ENCODE measurements around the gene MPZL1. TPM values are rescaled to one million over a fixed set of nuclear protein-coding genes. Genes with fewer than 3 reads are reported as not detected.
A peak's percentile ranks its signal among the peaks of the same experiment; 100 is the strongest.

The MPZL1 gene
- total RNA-seq (2022) (273 and 280 TPM in 2 replicates), Bru-seq, nascent RNA (percentile 97 among the genes with signal in this experiment), BruChase-seq, experiment 1, labeled RNA remaining after a 2-hour chase (percentile 97 among the genes with signal in this experiment), BruChase-seq, experiment 2, labeled RNA remaining after a 6-hour chase (percentile 97 among the genes with signal in this experiment)
- long read RNA-seq, full-length matches to known transcripts: 532 of 615 reads
- long read RNA-seq, partial matches to known transcripts: 40 of 615 reads
- long read RNA-seq, other reads (novel, unspliced or antisense): 43 of 615 reads

- no peaks in the 10 kb centered on the region; the same call in 1 of the 2 replicates for H3K36me3 ChIP-seq (ENCODE audit: control insufficient read depth, insufficient read depth, low read length)
- Mint-ChIP-seq H3K36me3 (ENCODE audit: insufficient read depth, unreplicated experiment) (peaks cover 37% of the 10 kb centered on the region), H3K4me1 (ENCODE audit: low read depth, unreplicated experiment) (peaks cover 55% of the 10 kb centered on the region), H3K27me3 (ENCODE audit: insufficient read depth, unreplicated experiment) (no peaks in the 10 kb centered on the region), H3K9me3 (ENCODE audit: unreplicated experiment) (no peaks in the 10 kb centered on the region), H3K4me3 (ENCODE audit: unreplicated experiment) (peak within 1 kb of the TSS; percentile 67), H3K27ac (ENCODE audit: unreplicated experiment) (peak within 1 kb of the TSS; percentile 85)
- BruUV-seq (replicated peaks): no TSS peak
- no peaks in the 10 kb centered on the region for H3K27me3 ChIP-seq (replicated peaks; ENCODE audit: control insufficient read depth, insufficient read depth, low read length)
- H3K4me1 ChIP-seq: peaks cover 63% of the 10 kb centered on the region
- no peaks in the 10 kb centered on the region for H3K9me3 ChIP-seq
- ChIA-PET POLR2A (interaction anchor here (0.6 kb wide), 1 partner anchor 206 kb away, joined by 3 read pairs; no protein-coding TSS in a partner anchor), CTCF (no interaction called here)
- peak; percentile 96 to 98 for DNase-seq
- TF ChIP-seq, protein P1, sequence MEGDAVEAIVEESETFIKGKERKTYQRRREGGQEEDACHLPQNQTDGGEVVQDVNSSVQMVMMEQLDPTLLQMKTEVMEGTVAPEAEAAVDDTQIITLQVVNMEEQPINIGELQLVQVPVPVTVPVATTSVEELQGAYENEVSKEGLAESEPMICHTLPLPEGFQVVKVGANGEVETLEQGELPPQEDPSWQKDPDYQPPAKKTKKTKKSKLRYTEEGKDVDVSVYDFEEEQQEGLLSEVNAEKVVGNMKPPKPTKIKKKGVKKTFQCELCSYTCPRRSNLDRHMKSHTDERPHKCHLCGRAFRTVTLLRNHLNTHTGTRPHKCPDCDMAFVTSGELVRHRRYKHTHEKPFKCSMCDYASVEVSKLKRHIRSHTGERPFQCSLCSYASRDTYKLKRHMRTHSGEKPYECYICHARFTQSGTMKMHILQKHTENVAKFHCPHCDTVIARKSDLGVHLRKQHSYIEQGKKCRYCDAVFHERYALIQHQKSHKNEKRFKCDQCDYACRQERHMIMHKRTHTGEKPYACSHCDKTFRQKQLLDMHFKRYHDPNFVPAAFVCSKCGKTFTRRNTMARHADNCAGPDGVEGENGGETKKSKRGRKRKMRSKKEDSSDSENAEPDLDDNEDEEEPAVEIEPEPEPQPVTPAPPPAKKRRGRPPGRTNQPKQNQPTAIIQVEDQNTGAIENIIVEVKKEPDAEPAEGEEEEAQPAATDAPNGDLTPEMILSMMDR (IDR thresholded peaks at IDR 0.05; ENCODE audit: insufficient read depth in 1 of 2, low read depth in 1 of 2, low read length in 1 of 2, severe bottlenecking in 1 of 2, unreplicated experiment in 1 of 2): no peak
- peak within 1 kb of the TSS; percentile 81 for H3K4me3 ChIP-seq (ENCODE audit: low read depth, low read length)
- intact Hi-C loops (cut with micrococcal nuclease; ENCODE audit: unreplicated experiment): loop anchor here (1.0 to 5.0 kb wide), 4 partner anchors 23 to 361 kb away; no protein-coding TSS in a partner anchor
These were observed at the start of gene MPZL1 for GRCh38 chr1:167721617-167722151. Gene MPZL1, plus strand, starts transcription at chr1:167721982. Its CDS starts 170 bp downstream, at chr1:167722152.

DNA sequence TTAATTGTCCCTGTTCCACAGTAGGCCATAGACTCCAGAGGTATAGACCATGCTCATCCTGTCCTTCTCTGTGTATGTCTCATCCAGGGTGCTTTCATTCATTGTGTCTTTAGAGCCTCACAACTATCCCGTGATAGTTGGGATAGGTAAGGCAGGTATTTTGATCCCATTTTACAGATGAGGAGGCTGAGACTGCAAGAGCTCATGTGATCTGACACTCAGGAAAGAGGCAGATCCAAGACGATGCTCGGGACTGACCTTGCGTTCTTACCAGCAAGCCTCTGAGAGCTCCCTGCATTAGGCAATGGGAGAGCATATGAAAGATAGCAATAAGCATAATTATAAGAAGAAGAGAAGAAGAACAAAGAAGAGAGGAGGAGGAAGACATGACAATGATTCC is 49.0 kb upstream of the MPZL1 start:
- no peaks in the 10 kb centered on the region for H3K36me3 Mint-ChIP-seq (ENCODE audit: insufficient read depth, unreplicated experiment)
- no TSS peak for BruUV-seq (replicated peaks)
- peaks cover 6% of the 10 kb centered on the region for H3K4me1 Mint-ChIP-seq (ENCODE audit: low read depth, unreplicated experiment)
- H3K4me3 ChIP-seq (ENCODE audit: low read depth, low read length): no peak overlapping the region
- TF ChIP-seq, protein P1 (IDR thresholded peaks at IDR 0.05; ENCODE audit: insufficient read depth in 1 of 2, low read depth in 1 of 2, low read length in 1 of 2, severe bottlenecking in 1 of 2, unreplicated experiment in 1 of 2): no peak
- no peaks in the 10 kb centered on the region for H3K36me3 ChIP-seq (ENCODE audit: control insufficient read depth, insufficient read depth, low read length)
- H3K4me3 Mint-ChIP-seq (ENCODE audit: unreplicated experiment): no peak overlapping the region
- POLR2A ChIA-PET: no interaction called here
- H3K4me1 ChIP-seq: no peaks in the 10 kb centered on the region
- intact Hi-C loops (cut with micrococcal nuclease; ENCODE audit: unreplicated experiment): no loop called here
- no peaks in the 10 kb centered on the region for H3K27me3 ChIP-seq (replicated peaks; ENCODE audit: control insufficient read depth, insufficient read depth, low read length)
- no peaks in the 10 kb centered on the region for H3K9me3 ChIP-seq
- no peaks in the 10 kb centered on the region for H3K9me3 Mint-ChIP-seq (ENCODE audit: unreplicated experiment)
- H3K27me3 Mint-ChIP-seq (ENCODE audit: insufficient read depth, unreplicated experiment): no peaks in the 10 kb centered on the region
- CTCF ChIA-PET: no interaction called here
- DNase-seq: no peak
- H3K27ac Mint-ChIP-seq (ENCODE audit: unreplicated experiment): no peak overlapping the region

DNA sequence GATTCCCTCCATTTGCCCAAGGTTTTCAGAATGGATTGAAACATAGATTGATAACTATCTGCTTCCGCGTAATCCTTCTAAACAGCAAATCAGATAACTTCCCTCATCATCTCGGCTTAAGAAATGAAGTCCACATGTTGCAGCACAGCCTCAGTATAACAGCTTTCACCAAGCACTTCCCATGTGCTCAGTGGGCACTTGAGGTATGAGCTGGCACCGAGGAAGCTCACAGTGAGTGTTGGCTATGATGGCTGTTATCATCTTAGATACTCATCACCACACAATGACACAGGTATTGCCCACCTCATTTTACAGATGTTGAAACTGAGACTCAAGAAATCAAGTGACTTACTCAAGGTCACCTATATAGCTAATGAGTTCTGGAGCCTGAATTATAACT is 48.5 kb upstream of the MPZL1 start:
- POLR2A ChIA-PET: no interaction called here
- H3K27ac Mint-ChIP-seq (ENCODE audit: unreplicated experiment): no peak overlapping the region
- H3K4me3 Mint-ChIP-seq (ENCODE audit: unreplicated experiment): no peak overlapping the region
- H3K9me3 Mint-ChIP-seq (ENCODE audit: unreplicated experiment): no peaks in the 10 kb centered on the region
- Histone ChIP-seq H3K4me3 (ENCODE audit: low read depth, low read length) (no peak overlapping the region), H3K36me3 (ENCODE audit: control insufficient read depth, insufficient read depth, low read length) (no peaks in the 10 kb centered on the region), H3K4me1 (no peaks in the 10 kb centered on the region), H3K27me3 (replicated peaks; ENCODE audit: control insufficient read depth, insufficient read depth, low read length) (no peaks in the 10 kb centered on the region), H3K9me3 (no peaks in the 10 kb centered on the region)
- no TSS peak for BruUV-seq (replicated peaks)
- H3K36me3 Mint-ChIP-seq (ENCODE audit: insufficient read depth, unreplicated experiment): no peaks in the 10 kb centered on the region
- intact Hi-C loops (cut with micrococcal nuclease; ENCODE audit: unreplicated experiment): no loop called here
- TF ChIP-seq, protein P1 (IDR thresholded peaks at IDR 0.05; ENCODE audit: insufficient read depth in 1 of 2, low read depth in 1 of 2, low read length in 1 of 2, severe bottlenecking in 1 of 2, unreplicated experiment in 1 of 2): no peak
- DNase-seq: no peak
- H3K27me3 Mint-ChIP-seq (ENCODE audit: insufficient read depth, unreplicated experiment): no peaks in the 10 kb centered on the region
- peaks cover 6% of the 10 kb centered on the region for H3K4me1 Mint-ChIP-seq (ENCODE audit: low read depth, unreplicated experiment)
- CTCF ChIA-PET: no interaction called here
